Mesodermal cell (in vitro differentiated cells): ENCODE measurements around the gene SMIM33. TPM values are rescaled to one million over a fixed set of nuclear protein-coding genes. Genes with fewer than 3 reads are reported as not detected.
"Not testable (repeated sequence)": the region's sequence is repeated elsewhere in the genome, so short reads cannot be mapped to it uniquely, and the experiment has no call there.

Source experiments
- H3K27ac ChIP-seq: 2 replicates; pipeline ENCODE4 v1.7.0; 2013; ENCODE audit warnings: mild to moderate bottlenecking, low read depth, low read length, moderate library complexity; ENCODE audit not compliant: severe bottlenecking
- H3K36me3 ChIP-seq: 2 replicates; pipeline ENCODE4 v1.7.1; 2013; ENCODE audit warnings: mild to moderate bottlenecking, low read length, moderate library complexity; ENCODE audit not compliant: control insufficient read depth, insufficient read depth
- H3K4me1 ChIP-seq: one replicate; pipeline ENCODE4 v1.7.1; 2013; ENCODE audit warnings: mild to moderate bottlenecking, low read length; ENCODE audit not compliant: insufficient read depth, control insufficient read depth, poor library complexity, severe bottlenecking
- H3K4me3 ChIP-seq: 2 replicates; pipeline ENCODE4 v1.7.0; 2013; ENCODE audit warnings: low read length, control low read depth, mild to moderate bottlenecking; ENCODE audit not compliant: insufficient read depth, poor library complexity, severe bottlenecking; ENCODE audit errors: extremely low read depth
- H3K9me3 ChIP-seq: 2 replicates; pipeline ENCODE4 v1.7.1; 2013; ENCODE audit warnings: mild to moderate bottlenecking, low read length, moderate library complexity; ENCODE audit not compliant: control insufficient read depth
- WGBS, 2 experiments: methylation state at CpG; one replicate each; pipeline ENCODE4 v1.1.5; 2013; ENCODE audit warnings: missing lambda C conversion rate in 2 of 2; ENCODE audit not compliant: insufficient coverage in 2 of 2; 5-methylcytosine and 5-hydroxymethylcytosine counted together
- polyA plus RNA-seq, 2 experiments: library from polyadenylated mRNA; stranded (reverse); fragments of 50-300 nt; gene quantifications; one replicate each; pipeline ENCODE4 v1.2.3, GENCODE V29; 2013

SMIM33 gene
- not detected for polyA plus RNA-seq (2013, experiment 1 of 2)
- polyA plus RNA-seq (2013, experiment 2 of 2) = not detected

- 87 to 93% methylated on average over 9 of the region's 9 CpGs for WGBS, 2 experiments
- no peak within 1 kb of the TSS for H3K4me3 ChIP-seq
These were observed at the start of gene SMIM33 for GRCh38 chr5:139470821-139471300. TSS of gene SMIM33 (plus strand) at chr5:139471004. CDS start at chr5:139471122, 118 bp downstream.

GRCh38 chr5:139422307-139422893, 48.4 kb upstream of the SMIM33 start:
- H3K4me3 ChIP-seq = no peak overlapping the region
- H3K36me3 ChIP-seq = peaks cover 70% of the 10 kb centered on the region
- H3K4me1 ChIP-seq = peaks cover 5% of the 10 kb centered on the region
- 0 to 7% methylated on average over 1 to 2 of the region's 5 CpGs for WGBS, 2 experiments
- no peak overlapping the region for H3K27ac ChIP-seq
- no peaks in the 10 kb centered on the region for H3K9me3 ChIP-seq

More at GRCh38 chr5:139470821-139471300, at the start of gene SMIM33:
- Histone ChIP-seq H3K27ac (no peak within 1 kb of the TSS), H3K4me1 (peaks cover 8% of the 10 kb centered on the region), H3K36me3 (no peaks in the 10 kb centered on the region), H3K9me3 (no peaks in the 10 kb centered on the region)

GRCh38 chr5:139425497-139425896, 45.3 kb upstream of the SMIM33 start:
- Histone ChIP-seq H3K9me3 (no peaks in the 10 kb centered on the region), H3K4me3 (no peak overlapping the region), H3K4me1 (peaks cover 5% of the 10 kb centered on the region), H3K27ac (no peak overlapping the region), H3K36me3 (peaks cover 66% of the 10 kb centered on the region)
- 93 to 95% methylated on average over 2 to 4 of the region's 5 CpGs for WGBS, 2 experiments

GRCh38 chr5:139426203-139426885, 44.5 kb upstream of the SMIM33 start:
- Histone ChIP-seq H3K36me3 (peaks cover 69% of the 10 kb centered on the region), H3K4me1 (peaks cover 5% of the 10 kb centered on the region), H3K27ac (peak overlapping the region; percentile 45), H3K9me3 (no peaks in the 10 kb centered on the region), H3K4me3 (no peak overlapping the region)
- WGBS, 2 experiments = 97 to 98% methylated on average over 6 to 8 of the region's 8 CpGs

GRCh38 chr5:139430015-139430414, 40.8 kb upstream of the SMIM33 start:
- 100% methylated on average over 1 of the region's 2 CpGs; no CpG with 5 or more reads in 1 of the 2 experiments for WGBS, 2 experiments
- Histone ChIP-seq H3K36me3 (peaks cover 61% of the 10 kb centered on the region), H3K9me3 (no peaks in the 10 kb centered on the region), H3K4me1 (peaks cover 5% of the 10 kb centered on the region), H3K4me3 (no peak overlapping the region), H3K27ac (no peak overlapping the region)

- H3K36me3 ChIP-seq = peaks cover 61% of the 10 kb centered on the region
- H3K4me1 ChIP-seq = no peaks in the 10 kb centered on the region
- no CpG with 5 or more reads among the region's 1 CpG for WGBS, 2 experiments
- H3K27ac ChIP-seq = no peak overlapping the region
- no peaks in the 10 kb centered on the region for H3K9me3 ChIP-seq
- H3K4me3 ChIP-seq = no peak overlapping the region
These were observed 39.1 kb upstream of the SMIM33 start for GRCh38 chr5:139431706-139432105.

GRCh38 chr5:139435676-139436075, 35.1 kb upstream of the SMIM33 start:
- 80% methylated on average over 1 of the region's 3 CpGs; no CpG with 5 or more reads in 1 of the 2 experiments for WGBS, 2 experiments
- H3K27ac ChIP-seq = no peak overlapping the region
- peaks cover 48% of the 10 kb centered on the region for H3K36me3 ChIP-seq
- no peaks in the 10 kb centered on the region for H3K9me3 ChIP-seq
- H3K4me1 ChIP-seq = peaks cover 4% of the 10 kb centered on the region
- no peak overlapping the region for H3K4me3 ChIP-seq

- peak overlapping the region; percentile 71 for H3K4me3 ChIP-seq
- H3K9me3 ChIP-seq = no peaks in the 10 kb centered on the region
- 49 to 56% methylated on average over 8 of the region's 8 CpGs for WGBS, 2 experiments
- peaks cover 10% of the 10 kb centered on the region for H3K4me1 ChIP-seq
- H3K36me3 ChIP-seq = peaks cover 37% of the 10 kb centered on the region
- no peak overlapping the region for H3K27ac ChIP-seq
These were observed 32.1 kb upstream of the SMIM33 start for GRCh38 chr5:139438707-139439012.

- Histone ChIP-seq H3K27ac (peak within 1 kb of the TSS; percentile 93), H3K9me3 (no peaks in the 10 kb centered on the region), H3K4me3 (peak within 1 kb of the TSS; percentile 71), H3K36me3 (peaks cover 31% of the 10 kb centered on the region), H3K4me1 (peaks cover 16% of the 10 kb centered on the region)
- WGBS, 2 experiments = 4 to 5% methylated on average over 35 to 45 of the region's 49 CpGs
These were observed 31.5 kb upstream of the SMIM33 start, which contains the start of gene DNAJC18 for GRCh38 chr5:139439013-139439903. TSS of gene DNAJC18 (minus strand) at chr5:139439525. CDS start at chr5:139439445, 80 bp downstream.

GRCh38 chr5:139440416-139440815, 30.4 kb upstream of the SMIM33 start:
- not testable (repeated sequence) for H3K27ac ChIP-seq, H3K9me3 ChIP-seq, H3K4me3 ChIP-seq
- peaks cover 22% of the 10 kb centered on the region for H3K36me3 ChIP-seq
- H3K4me1 ChIP-seq = peaks cover 21% of the 10 kb centered on the region
- WGBS, 2 experiments = 94 to 95% methylated on average over 15 to 17 of the region's 17 CpGs
